ENCODE data around the gene NFATC1. TPM values are rescaled to one million over a fixed set of nuclear protein-coding genes. Genes with fewer than 3 reads are reported as not detected.

Gene NFATC1
- total RNA-seq, 1 donor from 2014 or later: 35.4 TPM

DNA sequence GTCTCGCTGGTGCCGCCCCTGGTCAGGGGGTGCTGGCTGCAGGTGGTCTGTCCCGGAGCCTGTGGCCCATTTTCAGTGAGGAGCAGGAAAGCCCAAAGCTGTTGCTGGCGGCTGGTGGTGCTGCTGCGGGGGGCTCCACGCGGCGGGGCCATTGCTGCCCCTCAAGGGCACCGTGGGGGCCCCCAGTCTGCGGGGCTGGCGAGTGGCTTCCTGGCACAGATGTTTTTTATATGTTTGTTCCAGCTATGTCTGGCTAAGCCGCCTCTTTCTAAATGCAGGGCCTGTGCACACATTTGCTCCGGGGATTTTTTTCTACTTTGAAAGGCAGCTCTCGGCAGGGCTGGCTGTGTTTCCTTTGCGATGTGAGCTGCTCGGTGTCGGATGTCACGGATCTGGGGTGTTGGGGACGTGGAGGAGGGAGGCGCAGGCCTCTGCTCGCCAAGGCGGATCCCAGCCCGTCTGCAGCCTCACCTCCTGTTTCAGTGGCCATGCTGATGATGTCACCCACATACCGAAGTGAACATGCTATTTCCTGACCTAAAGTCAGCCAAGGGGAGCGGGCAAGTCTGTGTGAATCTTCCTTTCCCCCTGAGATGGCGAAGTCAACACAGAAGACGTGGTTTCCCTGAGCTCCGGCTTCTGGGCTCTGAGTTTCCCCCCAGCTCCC lies 171.9 kb downstream of the NFATC1 start:
- DNase-seq (ENCODE audit: low spot score): peak; percentile 87

DNA sequence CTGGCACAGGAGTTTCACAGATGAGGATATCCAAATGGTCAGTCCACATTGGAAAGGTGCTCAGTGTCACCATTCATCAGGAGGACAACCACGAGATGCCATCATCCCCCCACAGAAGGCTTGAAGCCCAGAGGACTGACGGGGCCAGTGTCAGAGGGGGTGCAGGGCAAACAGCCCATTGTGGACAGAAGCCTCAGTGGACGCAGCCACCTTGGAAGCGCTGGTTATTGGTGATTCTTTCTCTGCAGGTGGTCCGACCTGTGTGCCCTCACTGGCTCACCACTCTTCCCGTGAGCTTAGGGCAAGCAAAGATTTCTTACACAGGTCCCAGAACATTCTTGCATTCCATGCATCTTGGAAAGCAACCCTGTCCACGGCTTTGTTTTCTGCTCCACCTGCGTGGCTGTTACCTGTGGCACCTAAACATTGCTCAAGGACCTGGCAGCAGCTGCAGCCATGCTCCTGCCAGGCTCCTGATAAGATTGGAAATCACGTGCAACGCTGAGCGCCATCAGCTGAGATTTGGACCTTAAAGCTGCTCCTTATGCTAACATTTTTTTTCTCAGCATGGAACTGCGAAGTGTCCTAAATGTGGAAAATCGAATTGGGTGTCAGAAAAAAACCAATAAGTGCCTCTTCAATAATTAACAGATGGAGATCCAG lies 172.9 kb downstream of the NFATC1 start:
- peak; percentile 69 for DNase-seq (ENCODE audit: low spot score)

DNA sequence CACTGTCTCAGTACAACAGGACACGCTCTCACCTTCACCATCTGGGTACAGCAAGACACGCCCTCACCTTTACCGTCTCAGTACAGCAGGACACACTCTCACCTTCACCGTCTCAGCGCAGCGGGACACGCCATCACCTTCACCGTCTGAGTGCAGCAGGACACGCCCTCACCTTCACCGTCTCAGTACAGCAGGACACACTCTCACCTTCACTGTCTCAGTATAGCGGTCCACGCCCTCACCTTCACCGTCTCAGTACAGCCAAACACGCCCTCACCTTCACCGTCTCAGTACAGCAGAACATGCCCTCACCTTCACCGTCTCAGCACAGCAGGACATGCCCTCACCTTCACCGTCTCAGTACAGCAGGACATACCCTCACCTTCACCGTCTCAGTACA lies 174.0 kb downstream of the NFATC1 start:
- DNase-seq (ENCODE audit: low spot score): peak; percentile 47

DNA sequence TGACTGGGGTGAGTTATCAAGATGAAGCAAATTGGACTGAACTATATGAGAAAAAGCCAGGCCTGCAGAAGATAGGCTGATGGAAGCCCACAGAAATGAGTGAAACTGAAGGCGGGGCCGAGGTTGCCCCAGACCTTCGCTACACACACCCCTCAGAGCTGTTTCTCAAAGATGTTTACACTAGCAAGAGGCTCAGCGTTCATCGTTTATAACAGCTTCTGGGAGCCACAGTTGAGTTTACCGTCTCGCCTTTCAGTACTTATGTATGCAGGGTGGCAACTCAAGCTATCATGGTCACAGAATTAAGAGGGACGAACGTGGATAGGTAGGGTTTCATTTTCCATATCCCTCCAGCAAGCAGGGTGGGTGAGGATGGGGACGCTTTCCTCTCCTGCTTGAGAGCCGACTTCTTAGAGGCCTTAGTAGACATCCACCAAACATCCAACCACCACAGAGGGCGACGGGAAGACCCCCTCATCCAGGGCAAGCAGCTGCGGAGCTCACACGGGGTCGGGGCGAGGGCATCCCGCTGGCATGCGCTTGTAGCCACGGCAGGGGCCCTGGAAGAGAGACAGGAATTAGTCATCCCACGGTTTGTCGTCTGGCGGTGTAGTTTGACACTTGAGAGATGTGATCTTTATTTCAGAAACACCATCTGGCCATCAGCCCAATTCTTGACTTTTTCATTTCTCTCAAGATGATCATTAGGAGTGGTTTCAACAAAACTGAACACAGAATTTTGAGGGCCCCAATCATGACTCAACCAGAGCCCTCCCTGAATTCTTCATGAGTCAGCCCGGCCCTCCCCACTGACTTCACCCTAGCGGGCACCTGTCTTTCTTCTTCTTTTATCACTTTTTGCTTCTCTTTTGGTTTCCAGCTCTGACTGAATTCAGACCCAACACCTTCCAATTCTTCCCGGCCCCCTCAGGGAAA lies 174.8 kb downstream of the NFATC1 start:
- peak; percentile 62 for DNase-seq (ENCODE audit: low spot score)

DNA sequence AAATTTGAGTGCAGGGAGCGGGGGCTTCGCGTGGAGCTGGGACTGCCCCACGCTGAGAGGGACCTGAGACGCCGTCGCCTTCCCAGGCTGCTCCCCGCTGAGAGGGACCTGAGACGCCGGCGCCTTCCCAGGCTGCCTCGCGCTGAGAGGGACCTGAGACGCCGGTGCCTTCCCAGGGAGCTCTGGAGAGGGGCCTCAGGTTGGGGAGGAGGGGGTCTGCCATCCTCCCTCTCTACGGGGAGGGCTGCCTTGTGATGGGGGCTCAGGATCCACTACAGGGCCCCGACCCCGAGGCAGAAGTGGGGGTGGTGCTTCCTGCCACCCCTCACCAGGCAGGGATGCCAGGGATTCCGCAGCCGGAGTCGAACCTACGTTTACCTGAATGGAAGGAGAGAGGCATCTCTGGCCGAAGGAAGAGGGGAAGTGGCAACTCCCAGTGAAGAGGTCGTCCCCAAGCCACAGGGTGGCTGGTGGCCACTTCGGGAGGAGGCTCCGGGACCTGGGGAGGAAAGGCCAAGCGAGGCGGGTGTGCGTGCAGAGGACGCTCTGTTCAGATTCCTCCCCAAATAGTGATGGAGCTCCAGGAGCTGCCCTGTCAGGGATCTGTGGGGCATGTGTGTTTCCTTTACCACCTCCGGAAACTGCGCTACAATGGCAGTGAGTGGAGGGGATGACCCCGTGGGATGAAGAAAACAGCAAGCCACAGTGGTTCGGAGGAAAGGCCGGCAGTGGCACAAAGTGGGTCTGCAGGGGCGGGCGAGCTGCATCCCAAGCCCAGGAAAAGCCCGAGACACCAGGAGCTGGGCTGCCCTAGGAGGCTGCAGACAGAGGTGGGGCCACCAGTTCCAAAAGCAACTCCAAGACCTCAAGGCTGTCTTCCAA lies 175.7 kb downstream of the NFATC1 start:
- peak; percentile 83 for DNase-seq (ENCODE audit: low spot score)

DNA sequence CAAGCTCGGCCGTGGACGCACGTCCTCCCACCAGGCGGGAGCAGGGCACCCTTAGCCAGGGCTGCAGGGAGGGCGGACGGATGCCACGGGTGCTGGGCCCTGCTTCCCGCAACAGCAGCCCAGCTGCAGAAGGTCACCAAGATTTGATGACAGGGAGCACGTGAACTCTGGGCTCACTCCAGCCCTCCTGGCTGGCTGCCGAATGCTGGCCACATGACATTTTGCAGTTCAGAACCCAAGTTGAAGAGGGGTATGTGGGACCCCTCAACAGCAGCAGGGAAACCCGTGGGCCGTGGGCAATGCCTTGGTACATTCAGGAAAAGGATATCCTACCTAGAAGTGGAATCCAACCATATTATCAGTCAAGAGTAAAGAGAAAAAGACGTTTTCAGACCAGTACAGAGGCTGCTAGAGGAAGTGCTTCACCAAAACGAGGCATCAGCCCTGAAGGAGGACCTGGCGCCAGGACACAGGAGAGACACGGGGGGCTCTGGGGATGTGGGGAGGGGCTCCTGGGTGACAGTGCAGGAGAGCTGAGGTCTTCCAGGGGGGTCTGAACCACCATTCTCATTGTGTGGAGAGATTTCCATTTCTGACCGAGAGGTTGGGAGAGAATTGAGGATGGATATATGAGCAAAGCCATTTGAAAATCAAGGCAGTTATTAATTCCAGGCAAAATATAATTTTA lies 176.5 kb downstream of the NFATC1 start:
- no peak for DNase-seq (ENCODE audit: low spot score)

DNA sequence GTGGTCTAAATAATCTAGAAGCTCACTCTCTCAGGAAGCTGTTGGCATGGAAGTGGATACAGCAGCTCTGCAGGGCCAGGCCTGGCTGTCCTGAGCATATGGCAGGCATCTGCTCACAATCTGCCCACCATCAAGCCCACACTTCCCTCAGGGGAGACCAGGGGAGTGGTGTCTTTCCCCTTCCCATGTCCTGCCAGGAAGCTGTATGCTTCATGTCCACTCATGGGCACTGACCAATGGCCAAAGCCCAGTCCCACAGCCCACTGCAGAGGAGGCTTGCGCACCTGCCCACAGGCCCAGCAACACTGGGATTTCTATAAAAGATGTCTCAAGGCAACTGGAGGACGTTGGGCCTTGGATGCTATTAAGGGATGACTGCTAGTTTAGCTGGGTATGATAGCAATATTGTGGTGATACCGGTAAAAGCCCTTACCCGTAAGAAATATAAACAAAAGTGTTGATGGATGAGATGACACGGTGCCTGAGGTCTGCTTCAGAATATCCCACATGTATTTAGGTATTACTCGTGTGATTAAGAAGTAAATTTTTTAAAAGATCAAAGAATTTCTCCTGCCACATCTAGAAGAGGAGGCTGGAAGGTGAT lies 177.2 kb downstream of the NFATC1 start:
- DNase-seq (ENCODE audit: low spot score): peak; percentile 37

DNA sequence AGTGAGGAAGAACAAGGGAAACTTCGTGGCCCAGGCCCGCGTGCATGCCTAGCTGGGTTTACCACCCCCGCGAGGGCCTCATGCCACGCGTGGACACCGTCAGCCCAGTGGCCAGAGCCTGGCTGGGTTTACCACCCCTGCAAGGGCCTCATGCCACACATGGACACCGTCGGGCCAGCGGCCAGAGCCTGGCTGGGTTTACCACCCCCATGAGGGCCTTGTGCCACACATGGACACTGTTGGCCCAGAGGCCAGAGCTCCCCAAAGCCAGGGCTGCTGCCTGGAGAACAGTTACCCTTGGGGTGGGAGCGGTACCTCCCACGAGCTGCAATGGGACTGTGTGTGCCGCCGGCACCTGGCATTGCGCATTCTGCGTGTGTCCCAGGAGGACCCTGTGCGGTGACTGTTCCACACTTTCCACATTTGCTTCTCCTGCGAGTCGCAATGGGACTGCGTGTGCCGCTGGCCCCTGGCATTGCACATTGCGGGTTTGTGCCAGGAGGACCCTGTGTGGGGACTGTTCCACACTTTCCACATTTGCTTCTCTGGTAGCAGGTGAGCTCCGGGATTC lies 178.3 kb downstream of the NFATC1 start:
- peak; percentile 81 for DNase-seq (ENCODE audit: low spot score)

DNA sequence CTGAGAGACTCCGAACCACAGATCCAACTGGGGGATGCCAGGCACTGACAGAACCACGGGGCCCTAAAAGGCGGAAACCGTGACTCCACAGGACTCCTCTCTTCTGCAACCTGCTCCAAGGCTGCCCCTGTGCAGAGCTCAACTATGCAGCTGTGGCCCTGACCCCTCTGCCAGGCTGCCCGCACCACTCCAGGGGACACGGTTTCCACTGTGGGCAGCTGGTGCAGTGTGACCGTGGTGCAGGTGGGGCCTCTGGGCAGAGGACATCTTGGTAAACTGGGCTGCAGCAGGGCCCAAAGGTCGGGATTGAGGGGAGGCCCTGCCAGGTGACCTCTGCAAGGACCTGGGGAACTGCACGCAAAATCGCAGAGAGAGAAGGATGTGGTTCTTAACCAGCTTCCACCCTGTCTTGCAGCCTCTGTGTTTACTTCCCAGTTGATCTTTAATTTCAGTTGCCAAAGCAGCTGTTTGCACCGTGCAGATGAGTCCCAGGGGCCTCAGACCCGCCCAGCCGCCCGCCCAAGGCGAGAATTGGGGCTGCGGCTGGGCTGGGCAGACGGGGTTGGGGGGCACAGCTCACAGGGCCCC lies 179.3 kb downstream of the NFATC1 start:
- peak; percentile 75 for DNase-seq (ENCODE audit: low spot score)

DNA sequence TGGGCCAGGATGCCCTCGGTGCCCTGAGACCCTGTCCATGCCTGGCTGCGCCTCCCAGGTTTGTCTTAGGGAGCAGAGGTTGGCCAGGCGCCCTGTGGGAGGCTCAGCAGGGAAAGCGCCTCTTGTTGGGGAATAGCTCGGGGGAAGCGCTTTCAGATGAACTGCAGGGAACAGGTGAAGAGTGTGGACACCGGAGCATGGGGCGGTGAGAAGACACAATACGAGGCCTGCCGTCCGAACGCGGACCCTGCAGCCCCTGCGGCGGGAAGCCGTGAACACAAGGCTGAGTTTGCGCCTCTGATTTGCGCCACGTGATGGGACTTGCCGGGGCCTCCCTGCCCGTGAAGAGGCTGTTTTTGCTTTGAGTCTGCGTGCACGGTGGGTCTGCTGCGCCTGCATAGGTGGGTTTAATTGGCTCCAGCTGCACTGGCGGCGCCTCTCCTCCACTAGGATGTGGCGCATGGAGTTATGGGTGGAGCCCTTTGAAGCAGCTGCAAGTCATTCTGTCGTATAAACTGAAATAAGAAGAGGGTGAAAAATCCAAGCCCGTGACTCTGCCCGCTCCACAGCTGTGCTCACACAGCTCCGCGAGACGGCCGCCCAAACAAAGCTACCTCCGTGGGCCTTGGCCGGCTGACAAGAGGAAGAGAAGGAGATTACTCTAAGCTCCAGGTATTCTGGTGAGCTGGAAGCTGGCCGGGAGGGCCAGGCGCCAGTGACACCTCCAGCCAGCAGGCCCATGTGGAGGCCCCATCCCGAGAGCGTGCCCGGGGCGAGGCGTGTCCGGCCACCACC lies 180.4 kb downstream of the NFATC1 start:
- peak; percentile 88 for DNase-seq (ENCODE audit: low spot score)

DNA sequence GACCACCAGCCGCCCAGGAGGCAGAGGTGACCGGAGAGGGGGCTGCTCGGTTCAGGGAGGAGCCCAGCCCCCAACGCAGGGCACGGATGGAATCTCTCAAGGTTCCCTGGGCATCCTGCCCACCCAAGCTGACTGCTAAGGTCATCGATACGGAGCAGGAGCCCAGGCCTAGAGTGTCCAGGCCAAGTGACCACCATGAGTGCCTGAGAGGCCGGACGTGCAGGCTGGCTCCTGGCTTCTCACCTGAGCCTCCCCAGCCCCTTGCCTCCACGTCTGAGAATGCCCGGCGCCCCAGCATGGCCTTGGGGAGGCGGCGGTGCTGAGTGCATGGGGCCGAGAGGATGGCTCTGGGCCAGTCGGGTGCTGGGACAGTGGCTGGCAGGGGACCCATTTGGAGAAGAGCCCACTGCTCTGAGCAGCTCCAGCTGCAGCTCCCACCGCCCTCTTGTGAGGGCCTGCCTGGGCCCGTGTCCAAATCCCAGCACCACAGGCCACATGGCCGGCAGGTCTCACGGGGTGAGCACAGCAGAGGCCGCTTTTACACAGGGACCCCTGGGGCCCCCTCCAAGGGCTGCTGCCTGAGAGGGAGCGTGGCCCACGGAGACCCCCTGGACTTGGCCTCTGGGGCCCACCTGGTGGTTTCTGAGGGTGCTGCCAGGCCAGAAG lies 181.1 kb downstream of the NFATC1 start:
- peak; percentile 88 for DNase-seq (ENCODE audit: low spot score)

DNA sequence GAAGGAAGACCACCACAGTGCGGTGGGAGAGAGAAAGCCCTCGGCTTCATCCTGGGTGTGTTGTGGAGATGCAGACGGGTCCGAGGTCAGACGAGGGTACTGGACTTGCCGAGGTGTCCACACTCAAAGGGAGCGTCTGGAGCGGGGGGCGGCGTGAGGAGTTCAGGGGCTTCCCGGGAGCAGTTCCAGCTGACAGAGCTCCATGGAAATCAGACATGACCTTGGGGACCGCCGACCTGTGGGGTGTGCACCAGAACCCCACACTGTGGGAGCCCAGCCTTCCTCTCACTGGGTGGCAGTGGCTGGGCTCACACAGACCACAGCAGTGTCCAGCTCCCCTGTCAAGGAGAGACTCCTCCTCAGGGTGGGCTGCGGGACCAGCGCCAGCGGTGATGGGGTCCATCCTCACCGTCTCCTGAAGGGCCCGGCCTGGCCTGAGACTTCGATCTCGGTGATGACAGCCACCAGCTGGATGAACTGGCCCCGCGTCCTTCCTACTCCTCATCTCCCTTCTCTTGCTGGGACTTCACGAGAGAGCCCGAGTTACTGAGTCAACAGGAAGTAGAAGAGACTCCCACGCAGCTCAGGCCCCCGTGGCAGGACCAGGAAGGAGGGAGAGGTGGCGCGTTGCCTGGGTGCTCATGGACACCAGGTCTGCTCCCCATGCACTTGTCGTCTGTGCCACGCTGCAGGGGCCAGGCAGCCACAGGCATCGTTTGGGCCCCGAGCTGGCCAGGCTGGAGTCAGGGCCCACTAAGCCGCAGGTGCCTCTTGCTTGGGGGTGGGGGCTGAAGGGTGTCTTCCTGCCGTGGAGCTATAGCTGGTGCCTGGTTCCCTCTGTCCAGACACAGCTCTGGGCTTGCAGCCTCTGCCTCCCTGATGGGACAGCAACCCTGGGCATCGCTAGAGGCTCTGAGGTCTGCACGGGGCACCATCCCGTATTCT lies 182.0 kb downstream of the NFATC1 start:
- DNase-seq (ENCODE audit: low spot score): peak; percentile 82

DNA sequence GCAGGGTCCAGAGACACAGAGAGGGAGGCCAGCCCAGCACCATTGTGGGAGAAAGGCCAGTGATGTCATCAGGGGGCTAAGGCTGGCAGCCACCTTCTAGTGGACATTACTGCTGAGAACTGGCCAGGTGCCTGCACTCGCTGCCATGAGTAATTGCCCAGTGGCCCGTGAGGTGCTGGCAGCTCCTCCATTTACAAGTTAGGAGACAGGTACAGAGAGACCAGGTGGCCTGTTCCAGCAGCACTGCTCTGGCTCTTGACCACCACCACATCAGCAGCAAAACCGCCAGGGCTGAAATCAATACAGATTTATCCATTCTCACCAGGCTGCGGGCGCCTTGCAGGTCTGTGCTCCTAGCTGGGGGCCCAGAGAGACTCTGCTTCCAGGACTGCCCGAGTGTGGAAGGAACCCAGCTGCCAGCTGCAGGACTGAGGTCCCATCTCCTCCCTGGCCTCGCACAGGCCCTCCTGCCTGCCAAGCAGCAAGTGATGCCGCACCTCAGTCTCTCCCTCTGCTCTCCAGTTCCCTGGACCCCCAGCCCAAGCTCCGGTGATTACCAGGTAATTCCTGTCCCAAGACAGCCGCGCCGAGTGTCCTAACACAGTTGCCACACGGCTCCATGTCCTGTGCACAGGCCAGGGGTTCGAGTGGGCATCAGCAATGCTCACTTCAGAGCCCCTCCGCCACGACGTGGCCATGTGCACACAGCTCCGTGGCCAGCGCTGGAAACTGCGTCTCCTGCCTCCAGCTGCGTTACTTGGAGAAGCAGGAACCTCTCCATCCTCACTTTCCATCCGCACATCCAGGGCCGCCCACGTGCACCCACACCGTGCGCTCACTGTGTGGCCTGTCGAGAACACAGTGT lies 182.9 kb downstream of the NFATC1 start:
- peak; percentile 87 for DNase-seq (ENCODE audit: low spot score)

Measured in mesenteric fat pad (tissue), 1 donor.